GM21423 (cell line): ENCODE results near the gene MAPRE2.

Experiments
- ATAC-seq: cut with Tn5 transposase; IDR thresholded peaks from one replicate; pipeline ENCODE4 v1.9.1; 2021; ENCODE audit warnings: mild to moderate bottlenecking, moderate library complexity; ENCODE audit not compliant: unreplicated experiment

Gene MAPRE2

GRCh38 chr18:35032113-35032512 is 9.1 kb upstream of the MAPRE2 start:
- ATAC-seq, result no peak

- no peak for ATAC-seq
Observed at GRCh38 chr18:35038029-35038428, 3.2 kb upstream of the MAPRE2 start.

GRCh38 chr18:35038881-35039491 is 2.2 kb upstream of the MAPRE2 start:
- ATAC-seq, result peak; percentile 32

- ATAC-seq, result no peak
Observed at GRCh38 chr18:35040638-35040987, 600 bp upstream of the MAPRE2 start.

GRCh38 chr18:35041815-35042387 is 688 bp downstream of the MAPRE2 start:
- no peak for ATAC-seq

- ATAC-seq, result no peak
Observed at GRCh38 chr18:35042389-35043071, 1.3 kb downstream of the MAPRE2 start.

- no peak for ATAC-seq
Observed at GRCh38 chr18:35043207-35043606, 2.0 kb downstream of the MAPRE2 start.

GRCh38 chr18:35045121-35045520 is 3.9 kb downstream of the MAPRE2 start:
- no peak for ATAC-seq

GRCh38 chr18:35045806-35046205 is 4.6 kb downstream of the MAPRE2 start:
- no peak for ATAC-seq

GRCh38 chr18:35047697-35048292 is 6.6 kb downstream of the MAPRE2 start:
- no peak for ATAC-seq

GRCh38 chr18:35049111-35050027 is 8.2 kb downstream of the MAPRE2 start:
- ATAC-seq, result peak; percentile 21

GRCh38 chr18:35050028-35050546 is 8.9 kb downstream of the MAPRE2 start:
- peak; percentile 29 for ATAC-seq

GRCh38 chr18:35050705-35051195 is 9.5 kb downstream of the MAPRE2 start:
- peak; percentile 35 for ATAC-seq

GRCh38 chr18:35051641-35052377 is 10.6 kb downstream of the MAPRE2 start:
- ATAC-seq, result no peak

GRCh38 chr18:35054401-35054800 is 13.2 kb downstream of the MAPRE2 start:
- no peak for ATAC-seq

GRCh38 chr18:35055105-35055504 is 13.9 kb downstream of the MAPRE2 start:
- no peak for ATAC-seq

GRCh38 chr18:35055726-35056125 is 14.5 kb downstream of the MAPRE2 start:
- ATAC-seq, result no peak

- ATAC-seq, result no peak
Observed at GRCh38 chr18:35059280-35059927, 18.2 kb downstream of the MAPRE2 start.

- no peak for ATAC-seq
Observed at GRCh38 chr18:35060122-35060815, 19.1 kb downstream of the MAPRE2 start.
